Inflammatory macrophage treated with lipopolysaccharide for 1 hour (primary cell): ENCODE results near the gene GNB2.
"Not testable (repeated sequence)": the region's sequence is repeated elsewhere in the genome, so short reads cannot be mapped to it uniquely, and the experiment has no call there.

Experiments used
- DNase-seq, 2 donors: peaks; one replicate each; pipeline ENCODE4 v3.0.0-alpha.2; 2020 to 2022

Gene GNB2

GRCh38 chr7:100665168-100665726 is 8.3 kb upstream of the GNB2 start:
- DNase-seq = no peak

- DNase-seq = no peak
These were observed 6.0 kb upstream of the GNB2 start for GRCh38 chr7:100667331-100668068.

GRCh38 chr7:100668069-100668449 is 5.5 kb upstream of the GNB2 start:
- DNase-seq = no peak

GRCh38 chr7:100669106-100669505 is 4.4 kb upstream of the GNB2 start:
- not testable (repeated sequence) for DNase-seq

GRCh38 chr7:100670074-100670473 is 3.5 kb upstream of the GNB2 start:
- peak in 1 of 2 donors; percentile 19 for DNase-seq

GRCh38 chr7:100671353-100672327 is 1.9 kb upstream of the GNB2 start:
- DNase-seq = no peak

GRCh38 chr7:100673942-100674410 is 436 bp downstream of the GNB2 start:
- peak; percentile 34 to 44 for DNase-seq

- peak; percentile 24 to 51 for DNase-seq
These were observed 1.0 kb downstream of the GNB2 start for GRCh38 chr7:100674411-100675104.

GRCh38 chr7:100675105-100675451 is 1.5 kb downstream of the GNB2 start:
- DNase-seq = no peak

GRCh38 chr7:100675581-100676350 is 2.2 kb downstream of the GNB2 start:
- peak; percentile 58 to 68 for DNase-seq

- DNase-seq = no peak
These were observed 3.2 kb downstream of the GNB2 start for GRCh38 chr7:100676501-100677306.

- no peak for DNase-seq
These were observed 4.0 kb downstream of the GNB2 start for GRCh38 chr7:100677308-100678267.

GRCh38 chr7:100678291-100678984 is 4.9 kb downstream of the GNB2 start:
- DNase-seq = no peak

- no peak for DNase-seq
These were observed 5.8 kb downstream of the GNB2 start for GRCh38 chr7:100679129-100679926.

GRCh38 chr7:100679927-100680575 is 6.5 kb downstream of the GNB2 start:
- DNase-seq = peak; percentile 37 to 67

- no peak for DNase-seq
These were observed 7.2 kb downstream of the GNB2 start for GRCh38 chr7:100680576-100681271.
